ENCODE measurements around the gene RIC8A. TPM values are rescaled to one million over a fixed set of nuclear protein-coding genes. Genes with fewer than 3 reads are reported as not detected.

Gene RIC8A
- total and polyA plus RNA-seq, 2 of the 13 experiments (the other 11 are each of a cell fraction or from before 2014, with no cell fraction given), result 62.1 to 63.8 TPM

DNA sequence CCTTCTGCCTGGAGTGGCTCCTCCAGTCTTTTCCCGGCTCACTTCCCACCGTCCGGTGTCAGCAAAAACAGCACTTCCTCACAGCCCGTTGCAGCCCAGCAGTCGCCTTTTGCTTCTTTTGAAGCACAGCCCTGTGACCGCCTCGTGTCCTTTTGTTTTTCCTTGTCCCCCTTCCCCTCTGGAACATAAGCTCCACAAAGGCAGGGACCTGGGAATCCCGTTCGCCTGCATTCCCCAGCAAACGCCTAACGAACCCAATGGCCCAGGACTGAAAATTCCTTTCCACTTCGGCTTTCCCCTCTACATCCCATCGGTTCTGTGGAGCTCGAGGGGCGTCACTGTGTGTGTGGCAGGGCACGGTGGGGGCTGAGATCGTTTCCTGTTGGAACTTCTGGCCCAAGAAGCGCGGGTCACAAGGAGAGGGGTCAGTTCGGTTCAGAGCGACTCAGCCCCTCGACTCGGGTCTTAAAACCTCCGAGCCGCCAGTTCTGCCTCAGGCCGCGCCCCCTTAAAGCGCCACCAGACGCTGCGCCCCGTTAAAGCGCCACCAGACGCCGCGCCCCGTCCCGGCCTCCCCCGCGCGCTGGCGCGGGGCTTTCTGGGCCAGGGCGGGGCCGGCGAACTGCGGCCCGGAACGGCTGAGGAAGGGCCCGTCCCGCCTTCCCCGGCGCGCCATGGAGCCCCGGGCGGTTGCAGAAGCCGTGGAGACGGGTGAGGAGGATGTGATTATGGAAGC, 841 bp downstream of the RIC8A start:
- intact Hi-C loops (cut with micrococcal nuclease; ENCODE audit: unreplicated experiment), result no loop called here
- Histone ChIP-seq H3K9ac (ENCODE audit: insufficient read depth, low read depth, low read length) (peak overlapping the region; percentile 100), H3K4me3 (replicated peaks in 1 of 3; ENCODE audit: insufficient read depth in 1 of 3, low read depth in 2 of 3, low read length in 3 of 3) (peak overlapping the region; percentile 75 to 90 (median 89)), H3K79me2 (ENCODE audit: insufficient read depth, low read length) (peaks cover 46% of the 10 kb centered on the region), H3K36me3 (replicated peaks in 1 of 2; ENCODE audit: control insufficient read depth in 1 of 2, insufficient read depth in 2 of 2, low read length in 2 of 2) (peaks cover 31 to 61% of the 10 kb centered on the region in 2 experiments), H3K4me2 (ENCODE audit: low read depth, low read length) (peak overlapping the region; percentile 97), H2AFZ (ENCODE audit: low read length) (no peak overlapping the region), H4K20me1 (ENCODE audit: insufficient read depth, low read length) (peaks cover 7% of the 10 kb centered on the region; the same call in 1 of the 2 replicates), H3K4me1 (ENCODE audit: insufficient read depth, low read length) (peaks cover 36% of the 10 kb centered on the region), H3K27ac (ENCODE audit: extremely low read length, insufficient read depth, low read length) (peak overlapping the region; percentile 96), H3K27me3 (ENCODE audit: control insufficient read depth in 1 of 2, insufficient read depth in 2 of 2, low read length in 2 of 2) (no peaks in the 10 kb centered on the region; a peak in 1 of 5 replicates), H3K9me3 (ENCODE audit: low read length) (no peaks in the 10 kb centered on the region)
- in situ Hi-C loops (cut with HindIII; ENCODE audit: extremely low pct_ligation_motif_present, low pct_unique_long_range_greater_than_20kb), result no loop called here
- peak; percentile 55 for DNase-seq (ENCODE audit: low spot score)
- peak; percentile 78 for ATAC-seq
- POLR2A ChIA-PET, result interaction anchor here (1.4 to 3.9 kb wide), 3 partner anchors 27 to 298 kb away, joined by 3 to 20 read pairs (median 10); partner anchors contain the start of genes RNH1 and SIRT3
- FAIRE-seq, result no peak
- CTCF ChIA-PET (ENCODE audit: low intra/inter-chr PET ratio, low total read pairs), result no interaction called here
- under 1% methylated on average over 25 of the region's 57 CpGs for WGBS (ENCODE audit: low lambda C conversion rate)
- no TSS peak for BruUV-seq (replicated peaks)
- TF ChIP-seq EEA1 (CRISPR knock-in tag; IDR thresholded peaks at IDR 0.05; ENCODE audit: borderline replicate concordance), result no peak
- TF ChIP-seq, protein P1, sequence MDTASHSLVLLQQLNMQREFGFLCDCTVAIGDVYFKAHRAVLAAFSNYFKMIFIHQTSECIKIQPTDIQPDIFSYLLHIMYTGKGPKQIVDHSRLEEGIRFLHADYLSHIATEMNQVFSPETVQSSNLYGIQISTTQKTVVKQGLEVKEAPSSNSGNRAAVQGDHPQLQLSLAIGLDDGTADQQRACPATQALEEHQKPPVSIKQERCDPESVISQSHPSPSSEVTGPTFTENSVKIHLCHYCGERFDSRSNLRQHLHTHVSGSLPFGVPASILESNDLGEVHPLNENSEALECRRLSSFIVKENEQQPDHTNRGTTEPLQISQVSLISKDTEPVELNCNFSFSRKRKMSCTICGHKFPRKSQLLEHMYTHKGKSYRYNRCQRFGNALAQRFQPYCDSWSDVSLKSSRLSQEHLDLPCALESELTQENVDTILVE (CRISPR knock-in tag; IDR thresholded peaks at IDR 0.05), result peak; percentile 22; the same call in 1 of the 2 replicates
- peak; percentile 81 for TF ChIP-seq PHF8 (CRISPR knock-in tag; IDR thresholded peaks at IDR 0.05)
- TF ChIP-seq ELF3 (CRISPR knock-in tag; IDR thresholded peaks at IDR 0.05), result no peak
- TF ChIP-seq GTF3A (CRISPR knock-in tag; conservative IDR thresholded peaks at IDR 0.05), result no peak
- no peak for TF ChIP-seq ZKSCAN1 (IDR thresholded peaks at IDR 0.05; ENCODE audit: low read length)
- no peak for TF ChIP-seq SIX1 (CRISPR knock-in tag; IDR thresholded peaks at IDR 0.05; ENCODE audit: borderline replicate concordance)
- TF ChIP-seq, protein P2, sequence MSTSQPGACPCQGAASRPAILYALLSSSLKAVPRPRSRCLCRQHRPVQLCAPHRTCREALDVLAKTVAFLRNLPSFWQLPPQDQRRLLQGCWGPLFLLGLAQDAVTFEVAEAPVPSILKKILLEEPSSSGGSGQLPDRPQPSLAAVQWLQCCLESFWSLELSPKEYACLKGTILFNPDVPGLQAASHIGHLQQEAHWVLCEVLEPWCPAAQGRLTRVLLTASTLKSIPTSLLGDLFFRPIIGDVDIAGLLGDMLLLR (CRISPR knock-in tag; IDR thresholded peaks at IDR 0.05), result no peak
- TF ChIP-seq, protein P3, sequence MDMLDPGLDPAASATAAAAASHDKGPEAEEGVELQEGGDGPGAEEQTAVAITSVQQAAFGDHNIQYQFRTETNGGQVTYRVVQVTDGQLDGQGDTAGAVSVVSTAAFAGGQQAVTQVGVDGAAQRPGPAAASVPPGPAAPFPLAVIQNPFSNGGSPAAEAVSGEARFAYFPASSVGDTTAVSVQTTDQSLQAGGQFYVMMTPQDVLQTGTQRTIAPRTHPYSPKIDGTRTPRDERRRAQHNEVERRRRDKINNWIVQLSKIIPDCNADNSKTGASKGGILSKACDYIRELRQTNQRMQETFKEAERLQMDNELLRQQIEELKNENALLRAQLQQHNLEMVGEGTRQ (IDR thresholded peaks at IDR 0.05; ENCODE audit: low read depth, low read length), result no peak
- TF ChIP-seq, protein P3 (CRISPR knock-in tag; IDR thresholded peaks at IDR 0.05; ENCODE audit: borderline replicate concordance), result no peak
- TF ChIP-seq ZNF382 (CRISPR knock-in tag; IDR thresholded peaks at IDR 0.05; ENCODE audit: borderline replicate concordance), result no peak
- TF ChIP-seq YEATS4 (CRISPR knock-in tag; IDR thresholded peaks at IDR 0.05; ENCODE audit: borderline replicate concordance), result peak; percentile 56; the same call in 1 of the 2 replicates
- TF ChIP-seq HNRNPK (IDR thresholded peaks at IDR 0.05; ENCODE audit: low read depth, low read length, poor library complexity, severe bottlenecking), result peak; percentile 32
- TF ChIP-seq ZNF33B (CRISPR knock-in tag; IDR thresholded peaks at IDR 0.05), result no peak
- TF ChIP-seq HDAC1 (CRISPR knock-in tag; IDR thresholded peaks at IDR 0.05), result peak; percentile 47
- TF ChIP-seq, protein P4, sequence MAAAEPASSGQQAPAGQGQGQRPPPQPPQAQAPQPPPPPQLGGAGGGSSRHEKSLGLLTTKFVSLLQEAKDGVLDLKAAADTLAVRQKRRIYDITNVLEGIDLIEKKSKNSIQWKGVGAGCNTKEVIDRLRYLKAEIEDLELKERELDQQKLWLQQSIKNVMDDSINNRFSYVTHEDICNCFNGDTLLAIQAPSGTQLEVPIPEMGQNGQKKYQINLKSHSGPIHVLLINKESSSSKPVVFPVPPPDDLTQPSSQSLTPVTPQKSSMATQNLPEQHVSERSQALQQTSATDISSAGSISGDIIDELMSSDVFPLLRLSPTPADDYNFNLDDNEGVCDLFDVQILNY (CRISPR knock-in tag; conservative IDR thresholded peaks at IDR 0.05), result peak; percentile 79; the same call in 1 of the 2 replicates
- no peak for TF ChIP-seq ATAD3A (CRISPR knock-in tag; IDR thresholded peaks at IDR 0.05)
- TF ChIP-seq SOX5 (CRISPR knock-in tag; IDR thresholded peaks at IDR 0.05; ENCODE audit: borderline replicate concordance), result no peak
- TF ChIP-seq NR2F1 (CRISPR knock-in tag; IDR thresholded peaks at IDR 0.05), result no peak
- peak; percentile 40 for TF ChIP-seq ZNF883 (CRISPR knock-in tag; IDR thresholded peaks at IDR 0.05; ENCODE audit: not compliant biosample characterization)
